HepG2 (cell line): Measurements from ENCODE around the gene AXIN2. TPM values are rescaled to one million over a fixed set of nuclear protein-coding genes. Genes with fewer than 3 reads are reported as not detected.

Source experiments
- ATAC-seq: fragments of 200-7000 bp; cut with Tn5 transposase; 3 replicates; pipeline ENCODE4 v1.9.1; 2020; ENCODE audit warnings: mild to moderate bottlenecking, moderate library complexity
- BruUV-seq: library from RNA; stranded (reverse); fragments of 400-500 nt; replicated peaks from 2 replicates; lab custom pipeline; 2021; lab: Mats Ljungman, UMichigan
- CTCF ChIA-PET: fragments of 300-600 bp; formaldehyde crosslinking; extraction: SDS; loops from one replicate; lab custom pipeline; 2021; ENCODE audit warnings: low total read pairs, inconsistent platforms, low intra/inter-chr PET ratio; lab: Yijun Ruan, JAX
- POLR2A ChIA-PET: fragments of 350-600 bp; sonication (Branson Sonifier 250); formaldehyde crosslinking; loops from one replicate; lab custom pipeline; 2020; ENCODE audit warnings: antibody characterized with exemption, inconsistent platforms; lab: Yijun Ruan, JAX
- DNase-seq: peaks from one replicate; pipeline ENCODE4 v3.0.0-alpha.2; 2015; ENCODE audit warnings: low spot score
- FAIRE-seq: peaks from 3 replicates; lab custom pipeline; 2011; peaks lifted over from hg19 to GRCh38; lab: Jason Lieb, UNC
- H2AFZ ChIP-seq: one replicate; pipeline ENCODE4 v1.6.1; 2011; ENCODE audit warnings: low read length, inconsistent platforms
- H3K27ac ChIP-seq: fragments of 300-600 bp; 3 replicates; pipeline ENCODE4 v1.8.0; 2011; ENCODE audit warnings: mixed run types, mild to moderate bottlenecking, mixed read lengths, low read length, inconsistent platforms; ENCODE audit not compliant: insufficient read depth; ENCODE audit errors: extremely low read length
- H3K27me3 ChIP-seq, 2 experiments: fragments of 200-600 bp in 1 of 2; 2 replicates in 1 of 2; 3 replicates in 1 of 2; pipeline versions ENCODE4 v1.6.0 to v1.8.0; 2011; ENCODE audit warnings: low read length in 2 of 2, mild to moderate bottlenecking in 2 of 2, moderate library complexity in 2 of 2, inconsistent platforms in 1 of 2; ENCODE audit not compliant: insufficient read depth in 2 of 2, control insufficient read depth in 1 of 2
- H3K36me3 ChIP-seq, 2 experiments: fragments of 200-600 bp in 1 of 2; replicated peaks in 1 of 2; 2 replicates in 1 of 2; 3 replicates in 1 of 2; pipeline versions ENCODE4 v1.5.1 to v1.8.0; 2011; ENCODE audit warnings: low read length in 2 of 2, inconsistent platforms in 1 of 2; ENCODE audit not compliant: insufficient read depth in 2 of 2, control insufficient read depth in 1 of 2
- H3K4me1 ChIP-seq: 2 replicates; pipeline ENCODE4 v1.5.1; 2012; ENCODE audit warnings: low read length, inconsistent platforms; ENCODE audit not compliant: insufficient read depth
- H3K4me2 ChIP-seq: 2 replicates; pipeline ENCODE4 v1.6.0; 2011; ENCODE audit warnings: low read depth, low read length, inconsistent platforms
- H3K4me3 ChIP-seq, 3 experiments: fragments of 200-600 bp in 1 of 3; sonication (generic), shearing (Covaris generic) in 1 of 3; replicated peaks in 1 of 3; 2 replicates each; pipeline ENCODE4 v1.5.1; 2011 to 2016; ENCODE audit warnings: low read length in 3 of 3, inconsistent platforms in 2 of 3, low read depth in 2 of 3, mild to moderate bottlenecking in 2 of 3, control low read depth in 1 of 3, mixed read lengths in 1 of 3; ENCODE audit not compliant: insufficient read depth in 1 of 3
- H3K79me2 ChIP-seq: one replicate; pipeline ENCODE4 v1.6.1; 2011; ENCODE audit warnings: low read length, inconsistent platforms; ENCODE audit not compliant: insufficient read depth
- H3K9ac ChIP-seq: 2 replicates; pipeline ENCODE4 v1.6.0; 2011; ENCODE audit warnings: mild to moderate bottlenecking, low read depth, low read length, inconsistent platforms; ENCODE audit not compliant: insufficient read depth
- H3K9me3 ChIP-seq: 2 replicates; pipeline ENCODE4 v1.5.1; 2012; ENCODE audit warnings: mild to moderate bottlenecking, low read length
- H4K20me1 ChIP-seq: 2 replicates; pipeline ENCODE4 v1.6.0; 2011; ENCODE audit warnings: inconsistent platforms, mild to moderate bottlenecking, low read length, moderate library complexity; ENCODE audit not compliant: insufficient read depth
- HMGA1 ChIP-seq: sonication (generic); formaldehyde crosslinking; conservative IDR thresholded peaks from 2 replicates; pipeline ENCODE4 v1.4.0; 2020; ENCODE audit warnings: missing genetic modification reagents
- SCMH1 ChIP-seq: sonication (generic); formaldehyde crosslinking; IDR thresholded peaks from 2 replicates; pipeline ENCODE4 v1.9.0; 2021; ENCODE audit warnings: missing genetic modification reagents, mild to moderate bottlenecking, borderline replicate concordance
- ZNF7 ChIP-seq: IDR thresholded peaks from 2 replicates; pipeline ENCODE4 v1.6.1; 2016; ENCODE audit warnings: missing biosample characterization, missing genetic modification reagents
- WGBS: methylation state at CpG from one replicate; pipeline ENCODE4 v1.1.6; 2017; ENCODE audit warnings: low lambda C conversion rate; 5-methylcytosine and 5-hydroxymethylcytosine counted together
- in situ Hi-C: cut with HindIII; loops from 2 replicates; pipeline ENCODE4 v1.10.0; 2017; ENCODE audit warnings: low pct_unique_long_range_greater_than_20kb; ENCODE audit not compliant: extremely low pct_ligation_motif_present
- intact Hi-C: fragments of 100-400 bp; cut with micrococcal nuclease; formaldehyde crosslinking; loops from one replicate; pipeline ENCODE4 v1.10.0; 2022; ENCODE audit not compliant: unreplicated experiment
- polyA plus RNA-seq, 8 experiments: library from polyadenylated mRNA; depleted of rRNA in 3 of 8; stranded (reverse) in 7 of 8; unstranded in 1 of 8; fragments of >200 nt; fragmentation: Illumina TruSeq in 4 of 8; extraction: Trizol in 4 of 8; gene quantifications; 2 replicates each; pipeline versions ENCODE4 v1.2.1 to v1.2.3, GENCODE V29; 2011 to 2016; ENCODE audit warnings: low read depth in 4 of 8, missing spikeins in 1 of 8, mixed read lengths in 1 of 8; ENCODE audit not compliant: insufficient read depth in 1 of 8
- total RNA-seq, 5 experiments: library from RNA; depleted of rRNA; stranded (reverse); fragments of >200 nt; fragmentation: Illumina TruSeq; extraction: Trizol; gene quantifications; 2 replicates each; pipeline ENCODE4 v1.2.3, GENCODE V29; 2016; ENCODE audit warnings: low read depth in 1 of 5

Gene AXIN2
- total and polyA plus RNA-seq, 2 of the 13 experiments (the other 11 are each of a cell fraction or from before 2014, with no cell fraction given), result 58.6 to 63.4 TPM

DNA sequence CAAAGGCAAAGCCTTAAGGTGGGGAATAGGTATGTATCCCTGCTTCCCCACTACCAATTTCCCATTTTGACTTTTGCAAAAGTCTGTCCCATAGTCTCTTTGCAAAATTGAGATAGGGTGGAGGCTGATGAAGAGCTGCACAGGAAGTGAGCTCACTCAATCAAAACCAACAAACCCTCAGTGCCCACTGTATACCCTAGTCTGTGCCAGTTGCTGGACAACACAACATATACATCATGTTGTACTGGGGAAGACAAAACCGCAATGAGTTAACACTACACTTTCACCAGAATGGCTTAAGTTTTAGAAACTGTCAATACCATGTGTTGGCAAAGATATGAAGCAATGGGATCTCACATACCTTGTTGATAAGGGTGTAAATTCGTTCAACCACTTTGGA is 40.4 kb upstream of the AXIN2 start:
- TF ChIP-seq ZNF7 (CRISPR knock-in tag), result peak; percentile 57; the same call in 1 of the 2 replicates
- no peak for TF ChIP-seq HMGA1 (CRISPR knock-in tag)
- no peak for DNase-seq
- Histone ChIP-seq H3K4me1 (0 out of 2 replicates have a peak, but pooled peaks cover 6% of the 10 kb centered on the region), H3K4me2 (no peak overlapping the region), H3K9me3 (no peaks in the 10 kb centered on the region), H3K27me3 (no peaks in the 10 kb centered on the region; a peak in 1 of 5 replicates), H4K20me1 (no peaks in the 10 kb centered on the region), H3K36me3 (no peaks in the 10 kb centered on the region), H2AFZ (no peak overlapping the region), H3K4me3 (no peak overlapping the region), H3K27ac (no peak overlapping the region), H3K79me2 (no peaks in the 10 kb centered on the region), H3K9ac (no peak overlapping the region)
- in situ Hi-C loops (no loop called here), intact Hi-C loops (no loop called here)
- no peak for ATAC-seq
- ChIA-PET CTCF (no interaction called here), POLR2A (no interaction called here)
- no TSS peak for BruUV-seq
- WGBS, result 43% methylated on average over 2 of the region's 2 CpGs
- no peak for FAIRE-seq

- H4K20me1 ChIP-seq, result no peaks in the 10 kb centered on the region
- H3K36me3 ChIP-seq, result no peaks in the 10 kb centered on the region
- H3K27me3 ChIP-seq, result no peaks in the 10 kb centered on the region; a peak in 1 of 5 replicates
- ChIA-PET POLR2A (no interaction called here), CTCF (no interaction called here)
- H3K27ac ChIP-seq, result no peak overlapping the region
- no peak for ATAC-seq
- no peak overlapping the region for H3K9ac ChIP-seq
- H3K4me2 ChIP-seq, result no peak overlapping the region
- no peaks in the 10 kb centered on the region for H3K9me3 ChIP-seq
- H3K4me1 ChIP-seq, result 0 out of 2 replicates have a peak, but pooled peaks cover 6% of the 10 kb centered on the region
- no peak overlapping the region for H3K4me3 ChIP-seq
- no peak for DNase-seq
- in situ Hi-C loops, result no loop called here
- no peaks in the 10 kb centered on the region for H3K79me2 ChIP-seq
- BruUV-seq, result no TSS peak
- intact Hi-C loops, result no loop called here
- 24% methylated on average over 1 of the region's 1 CpG for whole genome bisulfite sequencing
- no peak overlapping the region for H2AFZ ChIP-seq
- no peak for TF ChIP-seq SCMH1
- FAIRE-seq, result no peak
Observed at GRCh38 chr17:65601145-65601544, 39.7 kb upstream of the AXIN2 start.
